ENCODE measurements around the gene KPNA1.

GRCh38 chr3:122397201-122397600 is 117.5 kb downstream of the KPNA1 start:
- TF ChIP-seq, protein P1, sequence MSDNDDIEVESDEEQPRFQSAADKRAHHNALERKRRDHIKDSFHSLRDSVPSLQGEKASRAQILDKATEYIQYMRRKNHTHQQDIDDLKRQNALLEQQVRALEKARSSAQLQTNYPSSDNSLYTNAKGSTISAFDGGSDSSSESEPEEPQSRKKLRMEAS (IDR thresholded peaks at IDR 0.05; ENCODE audit: low read depth, low read length), result no peak
- TF ChIP-seq, protein P2, sequence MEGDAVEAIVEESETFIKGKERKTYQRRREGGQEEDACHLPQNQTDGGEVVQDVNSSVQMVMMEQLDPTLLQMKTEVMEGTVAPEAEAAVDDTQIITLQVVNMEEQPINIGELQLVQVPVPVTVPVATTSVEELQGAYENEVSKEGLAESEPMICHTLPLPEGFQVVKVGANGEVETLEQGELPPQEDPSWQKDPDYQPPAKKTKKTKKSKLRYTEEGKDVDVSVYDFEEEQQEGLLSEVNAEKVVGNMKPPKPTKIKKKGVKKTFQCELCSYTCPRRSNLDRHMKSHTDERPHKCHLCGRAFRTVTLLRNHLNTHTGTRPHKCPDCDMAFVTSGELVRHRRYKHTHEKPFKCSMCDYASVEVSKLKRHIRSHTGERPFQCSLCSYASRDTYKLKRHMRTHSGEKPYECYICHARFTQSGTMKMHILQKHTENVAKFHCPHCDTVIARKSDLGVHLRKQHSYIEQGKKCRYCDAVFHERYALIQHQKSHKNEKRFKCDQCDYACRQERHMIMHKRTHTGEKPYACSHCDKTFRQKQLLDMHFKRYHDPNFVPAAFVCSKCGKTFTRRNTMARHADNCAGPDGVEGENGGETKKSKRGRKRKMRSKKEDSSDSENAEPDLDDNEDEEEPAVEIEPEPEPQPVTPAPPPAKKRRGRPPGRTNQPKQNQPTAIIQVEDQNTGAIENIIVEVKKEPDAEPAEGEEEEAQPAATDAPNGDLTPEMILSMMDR (IDR thresholded peaks at IDR 0.05; ENCODE audit: low read depth, low read length), result no peak
- no peak for TF ChIP-seq POLR2A (IDR thresholded peaks at IDR 0.05; ENCODE audit: extremely low read depth, insufficient read length)
